ENCODE measurements around the gene GPR158. TPM values are rescaled to one million over a fixed set of nuclear protein-coding genes. Genes with fewer than 3 reads are reported as not detected.

The GPR158 gene
- total RNA-seq, 1 experiment from 2014 or later: 0.24 TPM

DNA sequence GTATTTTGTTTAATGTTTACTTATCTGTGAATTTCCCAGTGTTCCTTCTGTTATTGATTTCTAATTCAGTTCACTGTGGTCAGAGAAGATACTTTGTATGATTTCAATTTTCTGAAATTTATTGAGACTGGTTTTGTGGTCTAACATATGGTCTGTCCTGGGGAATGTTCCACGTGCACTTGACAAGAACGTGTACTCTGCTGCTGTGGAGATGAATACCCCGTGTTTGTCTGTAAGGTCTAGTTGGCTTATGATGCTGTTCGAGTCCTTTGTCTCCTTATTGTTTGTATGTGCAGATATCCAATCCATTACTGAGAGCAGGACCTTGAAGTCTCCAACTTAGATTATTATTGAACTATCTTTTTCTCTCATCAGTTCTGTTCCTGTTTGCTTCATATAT lies 387.7 kb downstream of the GPR158 start:
- Histone ChIP-seq H3K18ac (ENCODE audit: insufficient read length, low read depth, low read length) (no peak overlapping the region), H2AFZ (ENCODE audit: low read length) (no peak overlapping the region), H3K14ac (ENCODE audit: insufficient read depth, low read length) (no peak overlapping the region), H4K91ac (ENCODE audit: insufficient read length, low read depth, low read length) (no peak overlapping the region), H4K20me1 (ENCODE audit: control insufficient read depth, insufficient read depth, insufficient read length) (no peaks in the 10 kb centered on the region), H3K9me3 (ENCODE audit: control insufficient read depth, low read depth, low read length) (no peaks in the 10 kb centered on the region), H3K4me2 (ENCODE audit: insufficient read depth, insufficient read length, low read length) (no peak overlapping the region), H3K4ac (ENCODE audit: low read depth, low read length) (no peak overlapping the region), H3K4me1 (ENCODE audit: insufficient read depth, low read length) (no peaks in the 10 kb centered on the region), H4K5ac (ENCODE audit: insufficient read length, low read depth, low read length) (no peak overlapping the region), H3K79me1 (ENCODE audit: insufficient read depth, low read depth, low read length, poor library complexity, severe bottlenecking) (no peaks in the 10 kb centered on the region), H3K27ac (ENCODE audit: insufficient read length, low read depth, low read length) (no peak overlapping the region), H3K23ac (ENCODE audit: insufficient read length, low read depth, low read length) (no peak overlapping the region), H4K8ac (replicated peaks; ENCODE audit: insufficient read length, low read depth, low read length) (no peak overlapping the region), H2AK5ac (ENCODE audit: insufficient read length, low read length) (no peak overlapping the region), H3K79me2 (ENCODE audit: insufficient read depth, low read length) (no peaks in the 10 kb centered on the region), H2BK5ac (ENCODE audit: insufficient read length, low read length) (no peak overlapping the region), H2BK120ac (ENCODE audit: low read depth, low read length, poor library complexity, severe bottlenecking) (no peak overlapping the region), H3K56ac (ENCODE audit: insufficient read length, low read depth, low read length) (no peak overlapping the region), H2BK12ac (ENCODE audit: insufficient read length, low read depth, low read length) (no peak overlapping the region), H3K9ac (ENCODE audit: extremely low read depth, insufficient read length, low read length) (no peak overlapping the region), H2BK20ac (ENCODE audit: low read depth, low read length, poor library complexity, severe bottlenecking) (no peak overlapping the region), H3K23me2 (ENCODE audit: insufficient read length, low read depth, low read length, poor library complexity, severe bottlenecking) (no peaks in the 10 kb centered on the region), H3T11ph (ENCODE audit: low read length) (no peak overlapping the region), H3K27me3 (ENCODE audit: insufficient read depth, low read length) (no peaks in the 10 kb centered on the region), H2BK15ac (ENCODE audit: low read depth, low read length) (no peak overlapping the region)
- WGBS (ENCODE audit: extremely low coverage, insufficient read length, low lambda C conversion rate): no CpG with 5 or more reads among the region's 4 CpGs
- no peaks in the 10 kb centered on the region for H3K36me3 Mint-ChIP-seq (ENCODE audit: insufficient read depth in 1 of 3, low read depth in 3 of 3)
- H3K27me3 Mint-ChIP-seq (ENCODE audit: low read depth): no peaks in the 10 kb centered on the region
- DNase-seq: no peak
- no peak overlapping the region for H3K27ac Mint-ChIP-seq
- H3K9me3 Mint-ChIP-seq: no peaks in the 10 kb centered on the region
- TF ChIP-seq, protein P1, sequence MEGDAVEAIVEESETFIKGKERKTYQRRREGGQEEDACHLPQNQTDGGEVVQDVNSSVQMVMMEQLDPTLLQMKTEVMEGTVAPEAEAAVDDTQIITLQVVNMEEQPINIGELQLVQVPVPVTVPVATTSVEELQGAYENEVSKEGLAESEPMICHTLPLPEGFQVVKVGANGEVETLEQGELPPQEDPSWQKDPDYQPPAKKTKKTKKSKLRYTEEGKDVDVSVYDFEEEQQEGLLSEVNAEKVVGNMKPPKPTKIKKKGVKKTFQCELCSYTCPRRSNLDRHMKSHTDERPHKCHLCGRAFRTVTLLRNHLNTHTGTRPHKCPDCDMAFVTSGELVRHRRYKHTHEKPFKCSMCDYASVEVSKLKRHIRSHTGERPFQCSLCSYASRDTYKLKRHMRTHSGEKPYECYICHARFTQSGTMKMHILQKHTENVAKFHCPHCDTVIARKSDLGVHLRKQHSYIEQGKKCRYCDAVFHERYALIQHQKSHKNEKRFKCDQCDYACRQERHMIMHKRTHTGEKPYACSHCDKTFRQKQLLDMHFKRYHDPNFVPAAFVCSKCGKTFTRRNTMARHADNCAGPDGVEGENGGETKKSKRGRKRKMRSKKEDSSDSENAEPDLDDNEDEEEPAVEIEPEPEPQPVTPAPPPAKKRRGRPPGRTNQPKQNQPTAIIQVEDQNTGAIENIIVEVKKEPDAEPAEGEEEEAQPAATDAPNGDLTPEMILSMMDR (conservative IDR thresholded peaks at IDR 0.05): no peak
- H3K4me3 Mint-ChIP-seq: no peak overlapping the region
- peaks cover 24 to 33% of the 10 kb centered on the region in 2 experiments for H3K4me1 Mint-ChIP-seq
